Measurements from ENCODE around the gene PMM2. TPM values are rescaled to one million over a fixed set of nuclear protein-coding genes. Genes with fewer than 3 reads are reported as not detected.
A peak's percentile ranks its signal among the peaks of the same experiment; 100 is the strongest.

Gene PMM2
- total and polyA plus RNA-seq, 2 experiments from 2014 or later: 38.2 to 60.4 TPM

DNA sequence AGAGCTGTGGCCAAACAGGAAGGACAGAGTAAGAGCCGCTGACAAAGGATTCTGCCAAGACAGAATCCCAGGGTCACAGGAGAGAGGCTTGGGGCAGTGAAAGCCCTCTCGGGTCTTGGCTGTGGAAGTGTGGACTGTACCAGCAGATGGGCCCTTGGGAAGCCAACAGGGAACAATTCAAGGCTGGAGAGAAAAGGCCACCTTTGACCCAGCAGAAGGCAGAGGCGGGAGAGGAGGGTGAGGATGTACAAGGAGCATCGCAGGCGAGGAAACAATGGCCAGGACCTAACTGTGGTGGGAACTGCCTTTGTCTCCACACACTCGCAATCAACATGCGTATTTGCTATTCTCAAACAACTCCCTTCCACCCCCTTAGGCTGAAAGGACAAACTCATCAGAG, 55.5 kb downstream of the PMM2 start:
- Histone ChIP-seq H3K36me3 (ENCODE audit: insufficient read depth) (peaks cover 32% of the 10 kb centered on the region), H3K4me1 (ENCODE audit: insufficient read depth) (peaks cover 23% of the 10 kb centered on the region; the same call in 1 of the 2 replicates), H3K4me2 (no peak overlapping the region), H3K27me3 (ENCODE audit: insufficient read depth) (no peaks in the 10 kb centered on the region), H3K4me3 (no peak overlapping the region), H3F3A (replicated peaks; ENCODE audit: low read depth) (peaks cover 50% of the 10 kb centered on the region), H3K9me2 (ENCODE audit: insufficient read depth) (no peaks in the 10 kb centered on the region), H4K20me1 (replicated peaks; ENCODE audit: insufficient read depth) (peaks cover 11% of the 10 kb centered on the region; the same call in 1 of the 2 replicates), H2AFZ (no peak overlapping the region), H3K79me2 (replicated peaks; ENCODE audit: insufficient read depth) (peaks cover 12% of the 10 kb centered on the region; the same call in 1 of the 2 replicates), H3K27ac (ENCODE audit: low read depth) (peak overlapping the region; percentile 81)
- peaks cover 39% of the 10 kb centered on the region for H3K27me3 Mint-ChIP-seq (ENCODE audit: insufficient read depth, low read depth, poor library complexity)
- no peaks in the 10 kb centered on the region for H3K9me3 Mint-ChIP-seq
- H3K4me3 Mint-ChIP-seq: no peak overlapping the region
- H3K27ac Mint-ChIP-seq: peak overlapping the region; percentile 56; the same call in 1 of the 2 replicates
- H3K36me3 Mint-ChIP-seq (ENCODE audit: low read depth): peaks cover 88% of the 10 kb centered on the region
- peaks cover 53% of the 10 kb centered on the region for H3K4me1 Mint-ChIP-seq
- ATAC-seq: peak; percentile 2; the same call in 2 of the 3 replicates
- no peak for DNase-seq (ENCODE audit: low spot score)
- TF ChIP-seq ZNF114 (CRISPR knock-in tag; IDR thresholded peaks at IDR 0.05): no peak
- 0 out of 2 replicates have a peak, but pooled peaks have one; percentile 26 for TF ChIP-seq POLR2AphosphoS5 (IDR thresholded peaks at IDR 0.05; ENCODE audit: low read depth)

DNA sequence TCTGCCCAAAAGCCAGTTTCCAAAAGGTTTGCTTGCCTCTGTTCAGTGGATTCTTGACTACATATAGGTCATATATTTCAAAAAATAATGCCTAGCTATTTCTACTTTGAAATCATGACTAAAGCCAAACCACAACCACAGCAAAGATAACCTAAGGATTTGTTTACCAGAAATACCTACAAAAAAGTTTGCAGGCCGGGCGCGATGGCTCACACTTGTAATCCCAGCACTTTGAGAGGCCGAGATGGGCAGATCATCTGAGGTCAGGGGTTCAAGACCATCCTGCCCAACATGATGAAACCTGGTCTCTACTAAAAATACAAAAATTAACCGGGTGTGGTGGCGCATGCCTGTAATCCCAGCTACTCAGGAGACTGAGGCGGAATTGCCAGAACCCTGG, 56.0 kb downstream of the PMM2 start:
- Mint-ChIP-seq H3K27ac (peak overlapping the region; percentile 40; the same call in 1 of the 2 replicates), H3K36me3 (ENCODE audit: low read depth) (peaks cover 92% of the 10 kb centered on the region), H3K9me3 (no peaks in the 10 kb centered on the region), H3K27me3 (ENCODE audit: insufficient read depth, low read depth, poor library complexity) (peaks cover 40% of the 10 kb centered on the region), H3K4me1 (peaks cover 55% of the 10 kb centered on the region), H3K4me3 (no peak overlapping the region)
- DNase-seq (ENCODE audit: low spot score) (no peak), ATAC-seq (no peak)
- H3K4me2 ChIP-seq: no peak overlapping the region
- H4K20me1 ChIP-seq (replicated peaks; ENCODE audit: insufficient read depth): peaks cover 13% of the 10 kb centered on the region
- no peak overlapping the region for H2AFZ ChIP-seq
- H3K9me2 ChIP-seq (ENCODE audit: insufficient read depth): no peaks in the 10 kb centered on the region
- no peaks in the 10 kb centered on the region for H3K27me3 ChIP-seq (ENCODE audit: insufficient read depth)
- peaks cover 14% of the 10 kb centered on the region for H3K79me2 ChIP-seq (replicated peaks; ENCODE audit: insufficient read depth)
- peaks cover 54% of the 10 kb centered on the region for H3F3A ChIP-seq (replicated peaks; ENCODE audit: low read depth)
- H3K4me3 ChIP-seq: no peak overlapping the region
- H3K36me3 ChIP-seq (ENCODE audit: insufficient read depth): peaks cover 33% of the 10 kb centered on the region
- H3K27ac ChIP-seq (ENCODE audit: low read depth): peak overlapping the region; percentile 81
- peaks cover 23% of the 10 kb centered on the region; the same call in 1 of the 2 replicates for H3K4me1 ChIP-seq (ENCODE audit: insufficient read depth)
- no peak for TF ChIP-seq EZH2 (IDR thresholded peaks at IDR 0.05; ENCODE audit: low read depth, unreplicated experiment)
- TF ChIP-seq STAT1 (IDR thresholded peaks at IDR 0.05; ENCODE audit: unreplicated experiment): no peak
- TF ChIP-seq ZNF114 (CRISPR knock-in tag; IDR thresholded peaks at IDR 0.05): no peak
- TF ChIP-seq, protein P1, sequence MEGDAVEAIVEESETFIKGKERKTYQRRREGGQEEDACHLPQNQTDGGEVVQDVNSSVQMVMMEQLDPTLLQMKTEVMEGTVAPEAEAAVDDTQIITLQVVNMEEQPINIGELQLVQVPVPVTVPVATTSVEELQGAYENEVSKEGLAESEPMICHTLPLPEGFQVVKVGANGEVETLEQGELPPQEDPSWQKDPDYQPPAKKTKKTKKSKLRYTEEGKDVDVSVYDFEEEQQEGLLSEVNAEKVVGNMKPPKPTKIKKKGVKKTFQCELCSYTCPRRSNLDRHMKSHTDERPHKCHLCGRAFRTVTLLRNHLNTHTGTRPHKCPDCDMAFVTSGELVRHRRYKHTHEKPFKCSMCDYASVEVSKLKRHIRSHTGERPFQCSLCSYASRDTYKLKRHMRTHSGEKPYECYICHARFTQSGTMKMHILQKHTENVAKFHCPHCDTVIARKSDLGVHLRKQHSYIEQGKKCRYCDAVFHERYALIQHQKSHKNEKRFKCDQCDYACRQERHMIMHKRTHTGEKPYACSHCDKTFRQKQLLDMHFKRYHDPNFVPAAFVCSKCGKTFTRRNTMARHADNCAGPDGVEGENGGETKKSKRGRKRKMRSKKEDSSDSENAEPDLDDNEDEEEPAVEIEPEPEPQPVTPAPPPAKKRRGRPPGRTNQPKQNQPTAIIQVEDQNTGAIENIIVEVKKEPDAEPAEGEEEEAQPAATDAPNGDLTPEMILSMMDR (conservative IDR thresholded peaks at IDR 0.05; ENCODE audit: low read depth in 2 of 2): no peak
- TF ChIP-seq POLR2AphosphoS5 (IDR thresholded peaks at IDR 0.05; ENCODE audit: low read depth): no peak
- no peak for TF ChIP-seq EZH2phosphoT487 (IDR thresholded peaks at IDR 0.05; ENCODE audit: unreplicated experiment)

DNA sequence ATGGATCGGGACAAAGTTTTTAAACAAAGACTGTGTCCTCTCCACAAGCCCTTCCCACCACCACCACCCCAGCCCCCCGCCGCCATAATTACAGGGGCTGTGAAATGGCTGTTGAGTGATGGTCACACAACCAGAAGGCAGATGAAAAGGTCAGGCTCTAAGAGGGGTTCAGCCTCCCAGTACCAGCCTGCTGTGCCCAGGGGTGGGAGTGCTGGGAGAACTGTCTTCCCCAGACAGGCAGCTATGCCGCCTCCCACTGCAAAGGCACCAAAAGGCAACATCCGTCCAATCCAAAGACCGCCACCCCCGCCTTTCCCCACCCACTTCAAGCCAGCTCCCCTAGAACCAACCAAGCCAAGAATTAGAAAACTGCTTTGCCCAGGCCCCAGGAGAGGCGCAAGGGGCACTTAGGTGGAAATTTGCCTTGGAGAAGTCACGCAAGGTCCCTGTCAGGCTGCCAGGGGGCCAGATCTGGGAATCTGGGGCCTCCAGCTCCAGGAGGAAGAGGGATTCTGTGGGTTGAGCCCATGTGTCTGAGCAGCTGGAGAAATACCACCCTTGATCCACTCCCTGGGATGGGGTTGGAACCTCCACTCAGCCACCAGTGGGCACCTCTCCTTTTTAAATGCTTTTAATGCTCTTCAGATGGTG, 56.8 kb downstream of the PMM2 start:
- no peak overlapping the region for H3K27ac Mint-ChIP-seq
- TF ChIP-seq ZNF331 (CRISPR knock-in tag; IDR thresholded peaks at IDR 0.05; ENCODE audit: low read depth) (no peak), POLR2AphosphoS5 (IDR thresholded peaks at IDR 0.05; ENCODE audit: low read depth) (no peak), STAT1 (IDR thresholded peaks at IDR 0.05; ENCODE audit: unreplicated experiment) (no peak), NANOG (IDR thresholded peaks at IDR 0.05; ENCODE audit: borderline replicate concordance) (no peak), ZNF114 (CRISPR knock-in tag; IDR thresholded peaks at IDR 0.05) (no peak)
- TF ChIP-seq, protein P2, sequence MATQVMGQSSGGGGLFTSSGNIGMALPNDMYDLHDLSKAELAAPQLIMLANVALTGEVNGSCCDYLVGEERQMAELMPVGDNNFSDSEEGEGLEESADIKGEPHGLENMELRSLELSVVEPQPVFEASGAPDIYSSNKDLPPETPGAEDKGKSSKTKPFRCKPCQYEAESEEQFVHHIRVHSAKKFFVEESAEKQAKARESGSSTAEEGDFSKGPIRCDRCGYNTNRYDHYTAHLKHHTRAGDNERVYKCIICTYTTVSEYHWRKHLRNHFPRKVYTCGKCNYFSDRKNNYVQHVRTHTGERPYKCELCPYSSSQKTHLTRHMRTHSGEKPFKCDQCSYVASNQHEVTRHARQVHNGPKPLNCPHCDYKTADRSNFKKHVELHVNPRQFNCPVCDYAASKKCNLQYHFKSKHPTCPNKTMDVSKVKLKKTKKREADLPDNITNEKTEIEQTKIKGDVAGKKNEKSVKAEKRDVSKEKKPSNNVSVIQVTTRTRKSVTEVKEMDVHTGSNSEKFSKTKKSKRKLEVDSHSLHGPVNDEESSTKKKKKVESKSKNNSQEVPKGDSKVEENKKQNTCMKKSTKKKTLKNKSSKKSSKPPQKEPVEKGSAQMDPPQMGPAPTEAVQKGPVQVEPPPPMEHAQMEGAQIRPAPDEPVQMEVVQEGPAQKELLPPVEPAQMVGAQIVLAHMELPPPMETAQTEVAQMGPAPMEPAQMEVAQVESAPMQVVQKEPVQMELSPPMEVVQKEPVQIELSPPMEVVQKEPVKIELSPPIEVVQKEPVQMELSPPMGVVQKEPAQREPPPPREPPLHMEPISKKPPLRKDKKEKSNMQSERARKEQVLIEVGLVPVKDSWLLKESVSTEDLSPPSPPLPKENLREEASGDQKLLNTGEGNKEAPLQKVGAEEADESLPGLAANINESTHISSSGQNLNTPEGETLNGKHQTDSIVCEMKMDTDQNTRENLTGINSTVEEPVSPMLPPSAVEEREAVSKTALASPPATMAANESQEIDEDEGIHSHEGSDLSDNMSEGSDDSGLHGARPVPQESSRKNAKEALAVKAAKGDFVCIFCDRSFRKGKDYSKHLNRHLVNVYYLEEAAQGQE (IDR thresholded peaks at IDR 0.05; ENCODE audit: unreplicated experiment): no peak
- TF ChIP-seq, protein P3, sequence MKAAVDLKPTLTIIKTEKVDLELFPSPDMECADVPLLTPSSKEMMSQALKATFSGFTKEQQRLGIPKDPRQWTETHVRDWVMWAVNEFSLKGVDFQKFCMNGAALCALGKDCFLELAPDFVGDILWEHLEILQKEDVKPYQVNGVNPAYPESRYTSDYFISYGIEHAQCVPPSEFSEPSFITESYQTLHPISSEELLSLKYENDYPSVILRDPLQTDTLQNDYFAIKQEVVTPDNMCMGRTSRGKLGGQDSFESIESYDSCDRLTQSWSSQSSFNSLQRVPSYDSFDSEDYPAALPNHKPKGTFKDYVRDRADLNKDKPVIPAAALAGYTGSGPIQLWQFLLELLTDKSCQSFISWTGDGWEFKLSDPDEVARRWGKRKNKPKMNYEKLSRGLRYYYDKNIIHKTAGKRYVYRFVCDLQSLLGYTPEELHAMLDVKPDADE (IDR thresholded peaks at IDR 0.05): no peak

More for the DNA sequence above, 56.8 kb downstream of the PMM2 start:
- H3K9me3 Mint-ChIP-seq: no peaks in the 10 kb centered on the region
- ATAC-seq (no peak), DNase-seq (ENCODE audit: low spot score) (no peak)
- Histone ChIP-seq H3K4me3 (no peak overlapping the region), H3K27me3 (ENCODE audit: insufficient read depth) (no peaks in the 10 kb centered on the region), H4K20me1 (replicated peaks; ENCODE audit: insufficient read depth) (peaks cover 18% of the 10 kb centered on the region), H3K79me2 (replicated peaks; ENCODE audit: insufficient read depth) (peaks cover 22% of the 10 kb centered on the region), H3K27ac (ENCODE audit: low read depth) (0 out of 2 replicates have a peak overlapping the region, but pooled peaks have one; percentile 81), H2AFZ (no peak overlapping the region), H3F3A (replicated peaks; ENCODE audit: low read depth) (peaks cover 52% of the 10 kb centered on the region), H3K4me1 (ENCODE audit: insufficient read depth) (peaks cover 17% of the 10 kb centered on the region; the same call in 1 of the 2 replicates), H3K9me2 (ENCODE audit: insufficient read depth) (no peaks in the 10 kb centered on the region), H3K4me2 (no peak overlapping the region), H3K36me3 (ENCODE audit: insufficient read depth) (peaks cover 33% of the 10 kb centered on the region)
- H3K4me1 Mint-ChIP-seq: peaks cover 52% of the 10 kb centered on the region
- H3K4me3 Mint-ChIP-seq: no peak overlapping the region
- H3K27me3 Mint-ChIP-seq (ENCODE audit: insufficient read depth, low read depth, poor library complexity): peaks cover 43% of the 10 kb centered on the region
- peaks cover 97% of the 10 kb centered on the region for H3K36me3 Mint-ChIP-seq (ENCODE audit: low read depth)
